IMR-90 (cell line): ENCODE data around the gene GXYLT1. TPM values are rescaled to one million over a fixed set of nuclear protein-coding genes. Genes with fewer than 3 reads are reported as not detected.

Source experiments
- ATAC-seq: fragments of 200-7000 bp; cut with Tn5 transposase; 2 replicates; pipeline ENCODE4 v1.9.1; 2020; ENCODE audit warnings: low read depth, mild to moderate bottlenecking, moderate library complexity
- BruUV-seq: library from RNA; stranded (reverse); fragments of 400-500 nt; replicated peaks from 2 replicates; lab custom pipeline; 2021; lab: Mats Ljungman, UMichigan
- CTCF ChIA-PET: fragments of 300-600 bp; formaldehyde crosslinking; extraction: SDS; loops from one replicate; lab custom pipeline; 2021; ENCODE audit warnings: antibody characterized with exemption; lab: Yijun Ruan, JAX
- POLR2A ChIA-PET: fragments of 300-600 bp; sonication (Branson Sonifier 250); formaldehyde crosslinking; loops from one replicate; lab custom pipeline; 2022; ENCODE audit warnings: antibody characterized with exemption; ENCODE audit not compliant: unreplicated experiment; lab: Charles Lee
- DNase-seq: peaks from one replicate; pipeline ENCODE4 v3.0.0; 2013
- H2AFZ ChIP-seq: replicated peaks from 2 replicates; pipeline ENCODE3; 2013; ENCODE audit warnings: low read length, mild to moderate bottlenecking; ENCODE audit not compliant: poor library complexity
- H2AK5ac ChIP-seq: 2 replicates; pipeline ENCODE4 v1.6.1; 2013; ENCODE audit warnings: low read depth, low read length, inconsistent platforms
- H2AK9ac ChIP-seq: replicated peaks from 2 replicates; pipeline ENCODE3; 2013; ENCODE audit warnings: mild to moderate bottlenecking, low read depth, low read length, moderate library complexity; ENCODE audit not compliant: poor library complexity
- H2BK120ac ChIP-seq: 2 replicates; pipeline ENCODE4 v1.6.1; 2013; ENCODE audit warnings: low read depth, low read length, inconsistent platforms
- H2BK15ac ChIP-seq: 3 replicates; pipeline ENCODE4 v1.6.1; 2013; ENCODE audit warnings: low read depth, low read length, inconsistent platforms
- H2BK20ac ChIP-seq: 2 replicates; pipeline ENCODE4 v1.6.1; 2013; ENCODE audit warnings: low read depth, mild to moderate bottlenecking, inconsistent platforms, low read length, moderate library complexity
- H2BK5ac ChIP-seq: 2 replicates; pipeline ENCODE4 v1.6.1; 2013; ENCODE audit warnings: mild to moderate bottlenecking, low read depth, low read length, inconsistent platforms; ENCODE audit not compliant: poor library complexity, severe bottlenecking
- H3K14ac ChIP-seq: replicated peaks from 2 replicates; pipeline ENCODE4 v1.6.1; 2013; ENCODE audit warnings: low read depth, low read length, inconsistent platforms
- H3K18ac ChIP-seq: 2 replicates; pipeline ENCODE4 v1.6.1; 2013; ENCODE audit warnings: low read depth, low read length, control low read depth
- H3K23ac ChIP-seq: 2 replicates; pipeline ENCODE4 v1.6.1; 2013; ENCODE audit warnings: low read depth, low read length, inconsistent platforms
- H3K27ac ChIP-seq: 2 replicates; pipeline ENCODE4 v1.5.1; 2013; ENCODE audit warnings: mild to moderate bottlenecking, control low read depth, low read length; ENCODE audit not compliant: insufficient read depth
- H3K27me3 ChIP-seq: 2 replicates; pipeline ENCODE4 v1.6.1; 2013; ENCODE audit warnings: low read length; ENCODE audit not compliant: control insufficient read depth, insufficient read depth
- H3K36me3 ChIP-seq: 2 replicates; pipeline ENCODE4 v1.6.1; 2013; ENCODE audit warnings: low read length, mixed read lengths; ENCODE audit not compliant: control insufficient read depth, insufficient read depth
- H3K4ac ChIP-seq: 2 replicates; pipeline ENCODE4 v1.6.1; 2013; ENCODE audit warnings: low read depth, low read length, inconsistent platforms
- H3K4me1 ChIP-seq: 2 replicates; pipeline ENCODE4 v1.6.1; 2013; ENCODE audit warnings: low read length, mixed read lengths; ENCODE audit not compliant: control insufficient read depth, insufficient read depth
- H3K4me2 ChIP-seq: 2 replicates; pipeline ENCODE4 v1.6.1; 2013; ENCODE audit warnings: low read depth, mild to moderate bottlenecking, control low read depth, low read length, moderate library complexity
- H3K4me3 ChIP-seq: 2 replicates; pipeline ENCODE4 v1.5.1; 2013; ENCODE audit warnings: low read depth, mild to moderate bottlenecking, control low read depth, low read length, moderate library complexity; ENCODE audit not compliant: insufficient read depth
- H3K56ac ChIP-seq: 2 replicates; pipeline ENCODE4 v1.6.1; 2013; ENCODE audit warnings: low read length, inconsistent platforms; ENCODE audit not compliant: insufficient read depth; ENCODE audit errors: extremely low read depth
- H3K79me1 ChIP-seq, 2 experiments: 2 replicates each; pipeline ENCODE4 v1.6.1; 2013; ENCODE audit warnings: low read length in 2 of 2, inconsistent platforms in 1 of 2, low read depth in 1 of 2
- H3K9ac ChIP-seq: 2 replicates; pipeline ENCODE4 v1.6.1; 2013; ENCODE audit warnings: low read depth, low read length, control low read depth
- H3K9me1 ChIP-seq: 2 replicates; pipeline ENCODE4 v1.6.1; 2013; ENCODE audit warnings: low read length, inconsistent platforms; ENCODE audit not compliant: insufficient read depth
- H3K9me3 ChIP-seq: 2 replicates; pipeline ENCODE4 v1.6.1; 2013; ENCODE audit warnings: low read length; ENCODE audit not compliant: control insufficient read depth, insufficient read depth
- H4K20me1 ChIP-seq: 2 replicates; pipeline ENCODE4 v1.6.1; 2013; ENCODE audit warnings: low read length, inconsistent platforms; ENCODE audit not compliant: insufficient read depth
- H4K5ac ChIP-seq: 2 replicates; pipeline ENCODE4 v1.6.1; 2013; ENCODE audit warnings: mild to moderate bottlenecking, low read depth, low read length, control low read depth
- H4K8ac ChIP-seq, 2 experiments: 2 replicates each; pipeline ENCODE4 v1.6.1; 2013; ENCODE audit warnings: low read depth in 2 of 2, low read length in 2 of 2, control low read depth in 1 of 2, inconsistent platforms in 1 of 2
- H4K91ac ChIP-seq: 2 replicates; pipeline ENCODE4 v1.6.1; 2013; ENCODE audit warnings: low read depth, low read length, inconsistent platforms; ENCODE audit not compliant: insufficient read depth
- BHLHE40 ChIP-seq: fragments of 150-350 bp; IDR thresholded peaks from 2 replicates; pipeline ENCODE4 v1.6.1; 2016; ENCODE audit warnings: mild to moderate bottlenecking, low read depth, low read length
- CEBPB ChIP-seq: IDR thresholded peaks from 2 replicates; pipeline ENCODE4 v1.6.1; 2012; ENCODE audit warnings: low read depth, low read length, improper control_type of control experiment
- CHD1 ChIP-seq: IDR thresholded peaks from 2 replicates; pipeline ENCODE4 v1.6.1; 2012; ENCODE audit warnings: low read depth, low read length, improper control_type of control experiment
- FOS ChIP-seq: fragments of 150-350 bp; IDR thresholded peaks from 2 replicates; pipeline ENCODE4 v1.6.1; 2016; ENCODE audit warnings: low read depth, low read length
- MAFK ChIP-seq: IDR thresholded peaks from 2 replicates; pipeline ENCODE4 v1.6.1; 2012; ENCODE audit warnings: low read depth, low read length, improper control_type of control experiment
- MAZ ChIP-seq: IDR thresholded peaks from 2 replicates; pipeline ENCODE4 v1.6.1; 2012; ENCODE audit warnings: low read depth, mild to moderate bottlenecking, low read length, improper control_type of control experiment, moderate library complexity, borderline replicate concordance
- MXI1 ChIP-seq: IDR thresholded peaks from 2 replicates; pipeline ENCODE4 v1.6.1; 2012; ENCODE audit warnings: low read depth, mild to moderate bottlenecking, low read length, moderate library complexity, borderline replicate concordance
- NFE2L2 ChIP-seq: fragments of 150-350 bp; IDR thresholded peaks from 2 replicates; pipeline ENCODE4 v1.6.1; 2016; ENCODE audit warnings: low read depth, mild to moderate bottlenecking, low read length
- POLR2A ChIP-seq: IDR thresholded peaks from 2 replicates; pipeline ENCODE4 v1.6.1; 2012; ENCODE audit warnings: mild to moderate bottlenecking, low read depth, low read length
- RAD21 ChIP-seq: IDR thresholded peaks from 2 replicates; pipeline ENCODE4 v1.6.1; 2012; ENCODE audit warnings: low read length, improper control_type of control experiment
- RCOR1 ChIP-seq: IDR thresholded peaks from 2 replicates; pipeline ENCODE4 v1.6.1; 2012; ENCODE audit warnings: mild to moderate bottlenecking, low read length, improper control_type of control experiment; ENCODE audit not compliant: insufficient replicate concordance
- RFX5 ChIP-seq: IDR thresholded peaks from 2 replicates; pipeline ENCODE4 v1.8.0; 2012; ENCODE audit warnings: low read depth, mild to moderate bottlenecking, low read length, moderate library complexity
- SMC3 ChIP-seq: fragments of 150-350 bp; IDR thresholded peaks from 2 replicates; pipeline ENCODE4 v1.6.1; 2016; ENCODE audit warnings: low read depth, mild to moderate bottlenecking, antibody characterized with exemption, low read length, moderate library complexity
- WGBS, 2 experiments: methylation state at CpG; one replicate each; pipeline versions ENCODE4 v1.1.5 to v1.1.7; 2013; ENCODE audit warnings: missing lambda C conversion rate in 2 of 2; ENCODE audit not compliant: insufficient read length in 1 of 2; ENCODE audit errors: extremely low coverage in 2 of 2; 5-methylcytosine and 5-hydroxymethylcytosine counted together
- dilution Hi-C: fragments of 300-500 bp; cut with HindIII; formaldehyde crosslinking; loops from one replicate; pipeline ENCODE4 v1.14.3; 2018; ENCODE audit warnings: low sequenced_read_pairs; ENCODE audit not compliant: unreplicated experiment
- in situ Hi-C: fragments of 300-500 bp; cut with MboI; formaldehyde crosslinking; loops from 3 replicates; pipeline ENCODE4 v1.14.3; 2019; ENCODE audit warnings: low sequenced_read_pairs, inconsistent platforms, mixed read lengths
- intact Hi-C: fragments of 100-400 bp; cut with micrococcal nuclease; formaldehyde crosslinking; loops from 2 replicates; pipeline ENCODE4 v1.10.0; 2022
- polyA plus RNA-seq, 3 experiments: library from polyadenylated mRNA; depleted of rRNA; stranded (reverse); fragments of >200 nt; gene quantifications; 2 replicates each; pipeline ENCODE4 v1.2.3, GENCODE V29; 2012; ENCODE audit warnings: low replicate concordance in 1 of 3
- total RNA-seq: library from RNA; depleted of rRNA; stranded (reverse); fragments of >200 nt; gene quantifications from 2 replicates; pipeline ENCODE4 v1.2.3, GENCODE V29; 2012
- TF ChIP-seq, protein P1 (sequence below): fragments of 150-350 bp; IDR thresholded peaks from 2 replicates; pipeline ENCODE4 v1.6.1; 2017; ENCODE audit warnings: mild to moderate bottlenecking, antibody characterized with exemption, low read length, low read depth
- TF ChIP-seq, protein P2 (sequence below): conservative IDR thresholded peaks from 2 replicates; pipeline ENCODE4 v1.5.1; 2012; ENCODE audit warnings: mild to moderate bottlenecking, low read depth, low read length, improper control_type of control experiment

The GXYLT1 gene
- total and polyA plus RNA-seq, 2 of the 4 experiments (the other 2 are of a cell fraction), result 8.5 to 8.6 TPM

- CTCF ChIA-PET, result no interaction called here
- peak overlapping the region; percentile 74; the same call in 1 of the 2 replicates for H3K27ac ChIP-seq
- TF ChIP-seq CEBPB (no peak), BHLHE40 (no peak), FOS (no peak), RAD21 (no peak), RFX5 (no peak), MXI1 (no peak), SMC3 (no peak), RCOR1 (no peak), POLR2A (no peak), CHD1 (no peak), MAZ (no peak), MAFK (no peak), NFE2L2 (no peak)
- TF ChIP-seq, protein P1, sequence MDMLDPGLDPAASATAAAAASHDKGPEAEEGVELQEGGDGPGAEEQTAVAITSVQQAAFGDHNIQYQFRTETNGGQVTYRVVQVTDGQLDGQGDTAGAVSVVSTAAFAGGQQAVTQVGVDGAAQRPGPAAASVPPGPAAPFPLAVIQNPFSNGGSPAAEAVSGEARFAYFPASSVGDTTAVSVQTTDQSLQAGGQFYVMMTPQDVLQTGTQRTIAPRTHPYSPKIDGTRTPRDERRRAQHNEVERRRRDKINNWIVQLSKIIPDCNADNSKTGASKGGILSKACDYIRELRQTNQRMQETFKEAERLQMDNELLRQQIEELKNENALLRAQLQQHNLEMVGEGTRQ, result no peak
- TF ChIP-seq, protein P2, sequence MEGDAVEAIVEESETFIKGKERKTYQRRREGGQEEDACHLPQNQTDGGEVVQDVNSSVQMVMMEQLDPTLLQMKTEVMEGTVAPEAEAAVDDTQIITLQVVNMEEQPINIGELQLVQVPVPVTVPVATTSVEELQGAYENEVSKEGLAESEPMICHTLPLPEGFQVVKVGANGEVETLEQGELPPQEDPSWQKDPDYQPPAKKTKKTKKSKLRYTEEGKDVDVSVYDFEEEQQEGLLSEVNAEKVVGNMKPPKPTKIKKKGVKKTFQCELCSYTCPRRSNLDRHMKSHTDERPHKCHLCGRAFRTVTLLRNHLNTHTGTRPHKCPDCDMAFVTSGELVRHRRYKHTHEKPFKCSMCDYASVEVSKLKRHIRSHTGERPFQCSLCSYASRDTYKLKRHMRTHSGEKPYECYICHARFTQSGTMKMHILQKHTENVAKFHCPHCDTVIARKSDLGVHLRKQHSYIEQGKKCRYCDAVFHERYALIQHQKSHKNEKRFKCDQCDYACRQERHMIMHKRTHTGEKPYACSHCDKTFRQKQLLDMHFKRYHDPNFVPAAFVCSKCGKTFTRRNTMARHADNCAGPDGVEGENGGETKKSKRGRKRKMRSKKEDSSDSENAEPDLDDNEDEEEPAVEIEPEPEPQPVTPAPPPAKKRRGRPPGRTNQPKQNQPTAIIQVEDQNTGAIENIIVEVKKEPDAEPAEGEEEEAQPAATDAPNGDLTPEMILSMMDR, result no peak
Observed at GRCh38 chr12:42143452-42144157, 1.1 kb downstream of the GXYLT1 start.

More at GRCh38 chr12:42143452-42144157, 1.1 kb downstream of the GXYLT1 start:
- H3K9me1 ChIP-seq, result peaks cover 14% of the 10 kb centered on the region; the same call in 1 of the 2 replicates
- H3K36me3 ChIP-seq, result no peaks in the 10 kb centered on the region
- peaks cover 5 to 33% of the 10 kb centered on the region in 2 experiments; a peak in 3 of 4 replicates for H3K79me1 ChIP-seq
- H3K23ac ChIP-seq, result peak overlapping the region; percentile 83
- ATAC-seq (no peak), DNase-seq (peak; percentile 28)
- peaks cover 4% of the 10 kb centered on the region; the same call in 1 of the 2 replicates for H3K4me1 ChIP-seq
- H4K5ac ChIP-seq, result no peak overlapping the region
- dilution Hi-C loops (no loop called here), in situ Hi-C loops (no loop called here), intact Hi-C loops (no loop called here)
- H3K4ac ChIP-seq, result peak overlapping the region; percentile 2; the same call in 1 of the 2 replicates
- H4K91ac ChIP-seq, result no peak overlapping the region
- H2BK15ac ChIP-seq, result no peak overlapping the region
- H4K20me1 ChIP-seq, result peaks cover 10% of the 10 kb centered on the region; the same call in 1 of the 2 replicates
- H4K8ac ChIP-seq, result peak overlapping the region in 1 of 2 experiments; percentile 0; a peak in 1 of 4 replicates
- H3K9me3 ChIP-seq, result no peaks in the 10 kb centered on the region
- POLR2A ChIA-PET, result no interaction called here
- no peaks in the 10 kb centered on the region for H3K27me3 ChIP-seq
- peak overlapping the region; percentile 61; the same call in 1 of the 2 replicates for H3K18ac ChIP-seq
- H2AK9ac ChIP-seq, result peak overlapping the region; percentile 80
- H2BK120ac ChIP-seq, result no peak overlapping the region
- peak overlapping the region; percentile 53 for H3K14ac ChIP-seq
- H3K9ac ChIP-seq, result peak overlapping the region; percentile 83
- no peak overlapping the region; the same call in 1 of the 2 replicates for H2AK5ac ChIP-seq
- peak overlapping the region; percentile 99 for H3K4me2 ChIP-seq
- peak overlapping the region; percentile 58 for H2BK5ac ChIP-seq
- peak overlapping the region; percentile 93 for H2AFZ ChIP-seq
- peak overlapping the region; percentile 67; the same call in 1 of the 2 replicates for H3K56ac ChIP-seq
- H3K4me3 ChIP-seq, result peak overlapping the region; percentile 94
- 0% methylated on average over 5 of the region's 12 CpGs; no CpG with 5 or more reads in 1 of the 2 experiments for WGBS, 2 experiments
- peak overlapping the region; percentile 59; the same call in 1 of the 2 replicates for H2BK20ac ChIP-seq
- BruUV-seq, result TSS peak; percentile 30
